Liver (tissue), 9 donors: ENCODE measurements around the gene POMC. TPM values are rescaled to one million over a fixed set of nuclear protein-coding genes. Genes with fewer than 3 reads are reported as not detected.
A peak's percentile ranks its signal among the peaks of the same experiment; 100 is the strongest.
"Not testable (repeated sequence)": the region's sequence is repeated elsewhere in the genome, so short reads cannot be mapped to it uniquely, and the experiment has no call there.

Experiments
- DNase-seq: peaks from one replicate; pipeline ENCODE4 v3.0.0-alpha.2; 2017; ENCODE audit warnings: low spot score
- H3K27ac ChIP-seq, 2 donors: one replicate each; pipeline ENCODE4 v1.7.0; 2013; ENCODE audit warnings: inconsistent platforms in 2 of 2, low read length in 2 of 2, control low read depth in 1 of 2, low read depth in 1 of 2, mild to moderate bottlenecking in 1 of 2
- H3K27me3 ChIP-seq, 4 donors: one replicate each; pipeline versions ENCODE4 v1.6.1 to v1.7.0; 2013; ENCODE audit warnings: low read length in 3 of 4, inconsistent platforms in 1 of 4, mild to moderate bottlenecking in 1 of 4, moderate library complexity in 1 of 4; ENCODE audit not compliant: control insufficient read depth in 4 of 4, insufficient read depth in 4 of 4
- H3K36me3 ChIP-seq, 4 donors: one replicate each; pipeline versions ENCODE4 v1.6.1 to v1.7.0; 2013; ENCODE audit warnings: low read length in 3 of 4, mild to moderate bottlenecking in 3 of 4, low read depth in 1 of 4, moderate library complexity in 1 of 4; ENCODE audit not compliant: control insufficient read depth in 4 of 4, insufficient read depth in 3 of 4
- H3K4me1 ChIP-seq, 4 donors: one replicate each; pipeline versions ENCODE4 v1.6.1 to v1.7.0; 2013; ENCODE audit warnings: low read length in 3 of 4, mild to moderate bottlenecking in 3 of 4, moderate library complexity in 1 of 4; ENCODE audit not compliant: control insufficient read depth in 4 of 4, insufficient read depth in 4 of 4
- H3K4me3 ChIP-seq, 3 donors: one replicate each; pipeline versions ENCODE4 v1.6.1 to v1.7.0; 2013; ENCODE audit warnings: low read length in 3 of 3, control low read depth in 1 of 3, low read depth in 1 of 3, mild to moderate bottlenecking in 1 of 3
- H3K9ac ChIP-seq, 2 donors: one replicate each; pipeline ENCODE4 v1.7.0; 2013; ENCODE audit warnings: low read length in 2 of 2, mild to moderate bottlenecking in 2 of 2, moderate library complexity in 2 of 2, control low read depth in 1 of 2, low read depth in 1 of 2
- H3K9me3 ChIP-seq, 4 donors: one replicate each; pipeline versions ENCODE4 v1.6.1 to v1.7.0; 2013; ENCODE audit warnings: low read length in 3 of 4; ENCODE audit not compliant: control insufficient read depth in 4 of 4
- FOXA1 ChIP-seq: IDR thresholded peaks from 2 replicates; pipeline ENCODE4 v1.6.1; 2016; ENCODE audit warnings: antibody characterized with exemption
- GABPA ChIP-seq, 2 donors: IDR thresholded peaks in 1 of 2; conservative IDR thresholded peaks in 1 of 2; 2 replicates each; pipeline ENCODE4 v1.6.1; 2016; ENCODE audit warnings: antibody characterized with exemption in 2 of 2, mild to moderate bottlenecking in 1 of 2, moderate library complexity in 1 of 2
- HNF4A ChIP-seq, 2 donors: conservative IDR thresholded peaks; 2 replicates each; pipeline ENCODE4 v1.6.1; 2016; ENCODE audit warnings: antibody characterized with exemption in 2 of 2, mild to moderate bottlenecking in 2 of 2
- HNF4G ChIP-seq: IDR thresholded peaks from 2 replicates; pipeline ENCODE4 v1.6.1; 2016; ENCODE audit warnings: antibody characterized with exemption
- JUND ChIP-seq, 2 donors: IDR thresholded peaks; 2 replicates each; pipeline ENCODE4 v1.6.1; 2016; ENCODE audit warnings: antibody characterized with exemption in 2 of 2
- NR2F2 ChIP-seq: IDR thresholded peaks from 2 replicates; pipeline ENCODE4 v1.6.1; 2016; ENCODE audit warnings: antibody characterized with exemption
- RAD21 ChIP-seq, 2 donors: IDR thresholded peaks; 2 replicates each; pipeline ENCODE4 v1.6.1; 2016; ENCODE audit warnings: antibody characterized with exemption in 2 of 2, mild to moderate bottlenecking in 2 of 2
- YY1 ChIP-seq: IDR thresholded peaks from 2 replicates; pipeline ENCODE4 v1.6.1; 2016; ENCODE audit warnings: antibody characterized with exemption, mild to moderate bottlenecking
- WGBS: extraction: QIAGEN DNeasy Blood & Tissue Kit; methylation state at CpG from one replicate; pipeline ENCODE4 v1.1.7; 2013; 5-methylcytosine and 5-hydroxymethylcytosine counted together
- polyA plus RNA-seq, 2 donors: library from polyadenylated mRNA; stranded (reverse) in 1 of 2; unstranded in 1 of 2; fragments of 200-250 nt in 1 of 2; fragments of >200 nt in 1 of 2; fragmentation: Nextera tagmentation in 1 of 2; extraction: Ambion mirVana in 1 of 2; gene quantifications; one replicate each; pipeline versions ENCODE4 v1.2.1 to v1.2.3, GENCODE V29; 2013 to 2015
- total RNA-seq, 2 donors: library from RNA; depleted of rRNA; stranded (reverse); fragments of >200 nt; gene quantifications; one replicate each; pipeline ENCODE4 v1.2.3, GENCODE V29; 2014
- TF ChIP-seq, protein P1 (sequence below): IDR thresholded peaks from 2 replicates; pipeline ENCODE4 v1.6.1; 2016; ENCODE audit warnings: antibody characterized with exemption, mild to moderate bottlenecking
- TF ChIP-seq, protein P2 (sequence below): IDR thresholded peaks from 2 replicates; pipeline ENCODE4 v1.6.1; 2016; ENCODE audit warnings: antibody characterized with exemption
- donor health status: healthy.
- donor health status: healthy.
- donor health status: healthy.
- donor health status: healthy.
- donor health status: healthy.

POMC gene
- total and polyA plus RNA-seq, 4 donors = 0.67 to 7.8 (median 0.93) TPM

DNA sequence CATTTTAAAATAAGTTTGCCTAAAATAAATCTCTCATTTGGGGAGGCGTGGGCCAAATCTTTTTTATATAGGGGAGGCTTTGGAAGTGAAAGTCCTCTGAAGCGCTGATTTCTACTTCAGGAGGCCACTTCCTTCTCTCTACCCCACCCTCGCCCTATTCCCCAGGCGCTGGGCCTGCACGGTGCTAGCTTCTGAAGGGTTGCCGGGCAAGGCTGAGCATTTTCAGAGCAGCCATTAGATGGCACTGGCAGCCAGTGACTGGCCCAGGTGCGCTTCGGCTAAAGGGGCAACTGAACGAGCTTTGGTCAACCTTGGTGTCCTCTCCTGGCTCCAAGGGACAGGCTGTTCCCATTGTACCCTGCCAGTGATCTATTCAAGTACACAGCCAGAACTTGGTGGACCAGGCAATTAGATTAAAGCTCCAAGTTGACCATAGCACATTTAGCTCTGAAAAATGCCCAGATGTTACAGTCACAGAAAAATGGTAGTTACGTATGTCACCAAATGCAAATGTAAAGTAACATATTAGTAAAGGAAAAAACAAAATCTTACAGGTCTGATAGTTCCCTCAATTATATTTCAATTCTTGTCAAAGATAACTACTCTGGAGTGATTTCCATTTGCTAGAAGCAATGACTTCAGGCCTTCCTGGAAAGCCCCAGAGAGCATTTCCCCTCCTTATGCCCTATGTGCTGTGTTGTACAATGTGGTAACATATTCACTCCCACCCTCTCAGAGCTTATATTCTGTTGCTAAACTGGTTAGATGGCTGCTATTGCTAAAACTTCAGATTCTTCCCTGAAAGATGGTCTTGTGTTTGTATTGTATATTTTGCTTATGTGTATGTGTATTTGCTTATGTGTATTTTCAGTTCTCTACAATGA is 2.1 kb downstream of the POMC start:
- no peaks in the 10 kb centered on the region for H3K36me3 ChIP-seq
- DNase-seq = no peak
- H3K9ac ChIP-seq = no peak overlapping the region
- peaks cover 4 to 8% (median 5%) of the 10 kb centered on the region in 4 donors for H3K4me1 ChIP-seq
- no peaks in the 10 kb centered on the region for H3K9me3 ChIP-seq
- WGBS = 52% methylated on average over 10 of the region's 10 CpGs
- no peak overlapping the region for H3K27ac ChIP-seq
- peaks cover 0 to 12% (median 6%) of the 10 kb centered on the region in 4 donors for H3K27me3 ChIP-seq
- TF ChIP-seq RAD21 (IDR thresholded peaks at IDR 0.05) = peak; percentile 30 to 50
- TF ChIP-seq HNF4A (conservative IDR thresholded peaks at IDR 0.05) = no peak
- H3K4me3 ChIP-seq = no peak overlapping the region

DNA sequence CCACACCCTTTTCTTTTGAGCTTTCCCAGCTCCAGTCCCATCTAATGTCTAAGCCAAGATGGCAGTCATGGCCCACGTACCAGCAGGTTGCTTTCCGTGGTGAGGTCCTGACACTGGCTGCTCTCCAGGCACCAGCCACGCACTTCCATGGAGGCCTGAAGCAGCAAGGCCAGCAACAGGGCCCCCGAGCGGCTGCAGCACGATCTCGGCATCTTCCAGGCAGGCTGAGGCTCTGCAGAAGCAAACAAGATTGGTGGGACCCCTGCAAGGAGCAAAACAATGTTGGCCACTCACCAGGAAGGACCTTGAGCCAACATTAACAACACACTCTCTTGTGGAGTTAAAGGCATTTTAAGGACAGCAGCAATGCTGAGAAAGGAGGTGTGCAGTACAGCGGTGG is 3.8 kb downstream of the POMC start:
- 54% methylated on average over 8 of the region's 8 CpGs for WGBS
- H3K36me3 ChIP-seq = no peaks in the 10 kb centered on the region
- no peak overlapping the region for H3K9ac ChIP-seq
- no peak for TF ChIP-seq GABPA (IDR thresholded peaks at IDR 0.05 in 1 of 2, conservative IDR thresholded peaks at IDR 0.05 in 1 of 2)
- TF ChIP-seq YY1 = no peak
- no peak for TF ChIP-seq JUND (IDR thresholded peaks at IDR 0.05)
- no peak for TF ChIP-seq FOXA1
- TF ChIP-seq RAD21 (IDR thresholded peaks at IDR 0.05) = no peak
- TF ChIP-seq, protein P1, sequence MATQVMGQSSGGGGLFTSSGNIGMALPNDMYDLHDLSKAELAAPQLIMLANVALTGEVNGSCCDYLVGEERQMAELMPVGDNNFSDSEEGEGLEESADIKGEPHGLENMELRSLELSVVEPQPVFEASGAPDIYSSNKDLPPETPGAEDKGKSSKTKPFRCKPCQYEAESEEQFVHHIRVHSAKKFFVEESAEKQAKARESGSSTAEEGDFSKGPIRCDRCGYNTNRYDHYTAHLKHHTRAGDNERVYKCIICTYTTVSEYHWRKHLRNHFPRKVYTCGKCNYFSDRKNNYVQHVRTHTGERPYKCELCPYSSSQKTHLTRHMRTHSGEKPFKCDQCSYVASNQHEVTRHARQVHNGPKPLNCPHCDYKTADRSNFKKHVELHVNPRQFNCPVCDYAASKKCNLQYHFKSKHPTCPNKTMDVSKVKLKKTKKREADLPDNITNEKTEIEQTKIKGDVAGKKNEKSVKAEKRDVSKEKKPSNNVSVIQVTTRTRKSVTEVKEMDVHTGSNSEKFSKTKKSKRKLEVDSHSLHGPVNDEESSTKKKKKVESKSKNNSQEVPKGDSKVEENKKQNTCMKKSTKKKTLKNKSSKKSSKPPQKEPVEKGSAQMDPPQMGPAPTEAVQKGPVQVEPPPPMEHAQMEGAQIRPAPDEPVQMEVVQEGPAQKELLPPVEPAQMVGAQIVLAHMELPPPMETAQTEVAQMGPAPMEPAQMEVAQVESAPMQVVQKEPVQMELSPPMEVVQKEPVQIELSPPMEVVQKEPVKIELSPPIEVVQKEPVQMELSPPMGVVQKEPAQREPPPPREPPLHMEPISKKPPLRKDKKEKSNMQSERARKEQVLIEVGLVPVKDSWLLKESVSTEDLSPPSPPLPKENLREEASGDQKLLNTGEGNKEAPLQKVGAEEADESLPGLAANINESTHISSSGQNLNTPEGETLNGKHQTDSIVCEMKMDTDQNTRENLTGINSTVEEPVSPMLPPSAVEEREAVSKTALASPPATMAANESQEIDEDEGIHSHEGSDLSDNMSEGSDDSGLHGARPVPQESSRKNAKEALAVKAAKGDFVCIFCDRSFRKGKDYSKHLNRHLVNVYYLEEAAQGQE = no peak
- TF ChIP-seq HNF4G = no peak
- TF ChIP-seq, protein P2, sequence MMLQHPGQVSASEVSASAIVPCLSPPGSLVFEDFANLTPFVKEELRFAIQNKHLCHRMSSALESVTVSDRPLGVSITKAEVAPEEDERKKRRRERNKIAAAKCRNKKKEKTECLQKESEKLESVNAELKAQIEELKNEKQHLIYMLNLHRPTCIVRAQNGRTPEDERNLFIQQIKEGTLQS = no peak
- TF ChIP-seq NR2F2 = no peak
- peaks cover 4 to 8% (median 5%) of the 10 kb centered on the region in 4 donors for H3K4me1 ChIP-seq
- no peak overlapping the region for H3K27ac ChIP-seq
- H3K27me3 ChIP-seq = peaks cover 0 to 10% (median 6%) of the 10 kb centered on the region in 4 donors
- H3K4me3 ChIP-seq = no peak overlapping the region
- DNase-seq = no peak
- peaks cover 0 to 2% (median 0%) of the 10 kb centered on the region in 4 donors for H3K9me3 ChIP-seq

DNA sequence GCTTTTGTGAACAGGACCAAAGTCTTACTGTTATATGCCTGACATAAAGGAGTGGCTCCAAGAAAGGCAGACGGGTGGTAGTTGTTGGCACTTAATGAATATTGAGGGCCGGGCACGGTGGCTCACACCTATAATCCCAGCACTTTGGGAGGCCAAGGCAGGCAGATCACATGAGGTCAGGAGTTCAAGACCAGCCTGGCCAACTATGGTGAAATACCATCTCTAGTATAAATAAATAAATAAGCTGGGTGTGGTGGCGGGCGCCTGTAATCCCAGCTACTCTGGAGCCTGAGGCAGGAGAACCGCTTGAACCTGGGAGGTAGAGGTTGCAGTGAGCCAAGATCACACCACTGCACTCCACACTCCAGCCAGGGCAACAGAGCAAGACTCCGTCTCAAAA is 6.3 kb downstream of the POMC start:
- not testable (repeated sequence) for H3K36me3 ChIP-seq, H3K4me3 ChIP-seq, H3K27ac ChIP-seq, H3K4me1 ChIP-seq, H3K9ac ChIP-seq, H3K9me3 ChIP-seq, H3K27me3 ChIP-seq, DNase-seq
- WGBS = 96% methylated on average over 7 of the region's 7 CpGs
